ENCODE data around the gene MICAL3.

Gene MICAL3

DNA sequence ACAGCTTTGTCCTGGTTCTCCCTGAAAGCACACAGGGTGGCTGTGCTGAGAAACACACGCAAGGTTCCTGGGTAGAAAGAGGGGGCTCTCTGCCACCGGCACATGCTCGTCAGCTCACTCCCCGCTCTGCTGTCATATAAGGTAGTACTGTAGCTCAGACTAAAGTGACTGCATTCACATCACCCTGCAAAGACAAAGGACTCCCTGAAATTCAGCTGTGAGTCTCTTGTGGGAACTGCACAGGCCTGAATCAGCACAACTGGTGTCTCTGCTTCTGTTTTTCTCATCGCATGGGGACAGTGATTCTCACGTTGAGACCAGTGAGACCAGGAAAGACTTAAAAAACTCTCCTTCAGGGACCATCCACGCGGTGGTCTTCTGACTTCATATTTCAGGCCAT is 126.0 kb downstream of the MICAL3 start:
- DNase-seq (ENCODE audit: extremely low spot score), result no peak
- ChIA-PET POLR2A (interaction anchor here (0.5 kb wide), 1 partner anchor 124 kb away, joined by 3 read pairs; no protein-coding TSS in a partner anchor), CTCF (interaction anchor here (1.4 kb wide), 1 partner anchor 177 kb away, joined by 4 read pairs; no protein-coding TSS in a partner anchor)
- TF ChIP-seq HDGF (IDR thresholded peaks at IDR 0.05; ENCODE audit: borderline replicate concordance) (no peak), TARDBP (IDR thresholded peaks at IDR 0.05) (no peak), BHLHE40 (IDR thresholded peaks at IDR 0.05; ENCODE audit: borderline replicate concordance) (no peak), SP1 (IDR thresholded peaks at IDR 0.05) (no peak), ELF4 (IDR thresholded peaks at IDR 0.05) (no peak), FOXA1 (IDR thresholded peaks at IDR 0.05) (no peak), CTBP1 (IDR thresholded peaks at IDR 0.05; ENCODE audit: borderline replicate concordance) (no peak), LEF1 (IDR thresholded peaks at IDR 0.05; ENCODE audit: borderline replicate concordance) (no peak), NFRKB (IDR thresholded peaks at IDR 0.05) (no peak), ARNT (IDR thresholded peaks at IDR 0.05) (no peak), FOXK2 (IDR thresholded peaks at IDR 0.05) (no peak), L3MBTL2 (conservative IDR thresholded peaks at IDR 0.05) (no peak), ZNF384 (IDR thresholded peaks at IDR 0.05) (no peak), SUZ12 (IDR thresholded peaks at IDR 0.05) (no peak)
- TF ChIP-seq, protein P1, sequence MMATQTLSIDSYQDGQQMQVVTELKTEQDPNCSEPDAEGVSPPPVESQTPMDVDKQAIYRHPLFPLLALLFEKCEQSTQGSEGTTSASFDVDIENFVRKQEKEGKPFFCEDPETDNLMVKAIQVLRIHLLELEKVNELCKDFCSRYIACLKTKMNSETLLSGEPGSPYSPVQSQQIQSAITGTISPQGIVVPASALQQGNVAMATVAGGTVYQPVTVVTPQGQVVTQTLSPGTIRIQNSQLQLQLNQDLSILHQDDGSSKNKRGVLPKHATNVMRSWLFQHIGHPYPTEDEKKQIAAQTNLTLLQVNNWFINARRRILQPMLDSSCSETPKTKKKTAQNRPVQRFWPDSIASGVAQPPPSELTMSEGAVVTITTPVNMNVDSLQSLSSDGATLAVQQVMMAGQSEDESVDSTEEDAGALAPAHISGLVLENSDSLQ (IDR thresholded peaks at IDR 0.05), result no peak

DNA sequence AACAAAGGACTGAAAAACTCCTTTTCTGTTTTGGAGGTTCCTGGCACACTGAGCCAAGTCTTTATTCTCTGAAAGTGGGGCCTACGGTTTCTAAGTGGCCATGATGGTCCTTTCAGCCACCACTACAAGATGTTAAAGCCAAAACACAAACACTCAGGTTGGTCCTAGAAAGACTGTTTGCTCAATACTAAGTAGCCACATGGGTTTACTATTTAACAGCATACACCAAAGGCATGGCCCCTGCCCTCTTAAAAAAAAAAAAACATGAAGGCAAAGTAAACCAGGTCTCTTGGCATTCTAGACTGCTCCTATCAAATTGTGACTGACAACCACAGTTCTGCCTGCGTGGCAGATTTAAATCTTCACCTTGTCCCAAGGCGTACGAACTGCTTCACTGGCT is 126.5 kb downstream of the MICAL3 start:
- ChIA-PET CTCF (interaction anchor here (1.4 kb wide), 1 partner anchor 178 kb away, joined by 4 read pairs; no protein-coding TSS in a partner anchor), POLR2A (no interaction called here)
- TF ChIP-seq ELF4 (IDR thresholded peaks at IDR 0.05) (no peak), SP1 (IDR thresholded peaks at IDR 0.05) (no peak), HDGF (IDR thresholded peaks at IDR 0.05; ENCODE audit: borderline replicate concordance) (no peak), ARNT (IDR thresholded peaks at IDR 0.05) (no peak)
- no peak for DNase-seq (ENCODE audit: extremely low spot score)

DNA sequence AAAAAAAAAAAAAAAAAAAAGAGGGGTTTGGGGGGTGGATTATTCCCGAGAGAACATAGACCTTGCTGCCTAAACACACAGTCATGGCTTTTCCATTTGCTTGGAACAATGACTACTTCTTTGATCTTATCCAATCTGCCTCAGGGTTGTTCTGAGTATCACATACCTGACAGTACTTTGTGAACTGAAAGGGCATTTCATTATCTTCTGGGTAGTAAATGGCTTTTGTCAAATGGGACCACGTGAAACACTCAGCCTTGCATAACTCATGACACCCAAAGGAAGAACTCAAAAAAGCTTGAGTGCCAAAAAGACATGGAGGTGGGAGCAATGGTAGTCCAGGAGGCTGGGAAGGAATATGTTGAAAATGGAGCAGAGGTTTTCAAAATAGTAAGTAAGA is 126.9 kb downstream of the MICAL3 start:
- TF ChIP-seq SP1 (IDR thresholded peaks at IDR 0.05) (no peak), FOXA1 (IDR thresholded peaks at IDR 0.05) (no peak), CTBP1 (IDR thresholded peaks at IDR 0.05; ENCODE audit: borderline replicate concordance) (no peak), ZNF384 (IDR thresholded peaks at IDR 0.05) (no peak), ELF4 (IDR thresholded peaks at IDR 0.05) (no peak), BHLHE40 (IDR thresholded peaks at IDR 0.05; ENCODE audit: borderline replicate concordance) (no peak), L3MBTL2 (conservative IDR thresholded peaks at IDR 0.05) (no peak), TARDBP (IDR thresholded peaks at IDR 0.05) (no peak), NFRKB (IDR thresholded peaks at IDR 0.05) (no peak), FOXM1 (IDR thresholded peaks at IDR 0.05; ENCODE audit: borderline replicate concordance) (no peak), LEF1 (IDR thresholded peaks at IDR 0.05; ENCODE audit: borderline replicate concordance) (no peak), HDGF (IDR thresholded peaks at IDR 0.05; ENCODE audit: borderline replicate concordance) (no peak), SUZ12 (IDR thresholded peaks at IDR 0.05) (no peak), ARNT (IDR thresholded peaks at IDR 0.05) (no peak), FOXK2 (IDR thresholded peaks at IDR 0.05) (no peak)
- TF ChIP-seq, protein P1 (IDR thresholded peaks at IDR 0.05), result no peak
- no peak for DNase-seq (ENCODE audit: extremely low spot score)
- ChIA-PET CTCF (no interaction called here), POLR2A (no interaction called here)

DNA sequence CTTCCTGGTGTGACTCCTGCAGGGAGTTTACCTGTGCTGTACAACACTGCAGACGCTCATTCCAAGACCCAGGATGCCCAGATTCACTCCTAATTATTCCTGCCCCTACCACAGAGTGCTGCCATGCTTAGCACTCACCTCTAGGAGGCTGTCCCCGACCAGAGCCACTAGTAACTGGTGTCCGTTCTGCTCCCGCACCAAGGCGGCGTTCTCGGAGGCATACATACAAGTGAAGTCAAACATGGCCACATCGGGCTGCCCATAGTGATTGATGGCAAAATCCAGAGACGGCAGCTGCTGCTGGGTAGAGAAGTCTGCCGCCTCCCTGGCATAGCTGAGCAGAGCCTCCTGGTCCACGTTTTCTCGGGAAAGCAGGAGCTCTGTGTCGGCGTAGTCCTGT is 127.8 kb downstream of the MICAL3 start:
- ChIA-PET CTCF (no interaction called here), POLR2A (no interaction called here)

DNA sequence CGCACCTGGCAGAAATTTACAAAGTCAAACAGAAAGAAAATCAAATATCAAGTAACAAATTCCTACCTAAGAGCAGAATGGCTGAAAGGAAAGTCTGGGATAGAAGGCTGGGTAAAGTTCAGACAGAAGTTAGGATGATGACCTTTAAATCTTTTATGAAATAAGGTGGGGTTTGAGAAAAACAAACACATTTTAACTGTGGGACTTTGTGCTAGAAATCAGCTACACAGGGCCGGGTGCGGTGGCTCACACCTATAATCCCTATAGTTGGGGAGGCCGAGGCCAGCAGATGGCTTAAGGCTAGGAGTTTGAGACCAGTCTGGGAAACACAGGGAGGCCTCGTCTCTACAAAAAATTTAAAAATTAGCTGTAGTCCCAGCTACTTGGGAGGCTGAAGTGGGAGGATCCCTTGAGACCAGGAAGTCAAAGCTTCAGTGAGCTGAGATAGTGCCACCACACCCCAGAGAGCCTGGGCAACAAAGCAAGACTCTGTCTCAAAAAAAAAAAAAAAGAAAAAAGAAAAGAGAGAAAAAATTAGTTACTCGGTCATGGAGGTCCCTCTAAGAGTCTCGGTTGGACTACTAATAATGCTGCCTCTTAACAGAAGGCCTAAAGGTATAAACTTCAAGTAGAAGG is 130.3 kb downstream of the MICAL3 start:
- POLR2A ChIA-PET, result no interaction called here
- DNase-seq (ENCODE audit: extremely low spot score), result no peak
- CTCF ChIA-PET, result no interaction called here
- TF ChIP-seq CTBP1 (IDR thresholded peaks at IDR 0.05; ENCODE audit: borderline replicate concordance) (no peak), ARNT (IDR thresholded peaks at IDR 0.05) (no peak), SP1 (IDR thresholded peaks at IDR 0.05) (no peak), FOXA1 (IDR thresholded peaks at IDR 0.05) (no peak), ZNF384 (IDR thresholded peaks at IDR 0.05) (no peak), ELF4 (IDR thresholded peaks at IDR 0.05) (no peak), L3MBTL2 (conservative IDR thresholded peaks at IDR 0.05) (no peak), HDGF (IDR thresholded peaks at IDR 0.05; ENCODE audit: borderline replicate concordance) (no peak), TARDBP (IDR thresholded peaks at IDR 0.05) (no peak), FOXM1 (IDR thresholded peaks at IDR 0.05; ENCODE audit: borderline replicate concordance) (no peak), BHLHE40 (IDR thresholded peaks at IDR 0.05; ENCODE audit: borderline replicate concordance) (no peak), SUZ12 (IDR thresholded peaks at IDR 0.05) (no peak), NFRKB (IDR thresholded peaks at IDR 0.05) (no peak), LEF1 (IDR thresholded peaks at IDR 0.05; ENCODE audit: borderline replicate concordance) (no peak), FOXK2 (IDR thresholded peaks at IDR 0.05) (no peak)
- TF ChIP-seq, protein P1 (IDR thresholded peaks at IDR 0.05), result no peak

More for the DNA sequence above, 127.8 kb downstream of the MICAL3 start:
- TF ChIP-seq CTBP1 (IDR thresholded peaks at IDR 0.05; ENCODE audit: borderline replicate concordance) (no peak), ZNF384 (IDR thresholded peaks at IDR 0.05) (no peak)
- DNase-seq (ENCODE audit: extremely low spot score), result peak; percentile 65

DNA sequence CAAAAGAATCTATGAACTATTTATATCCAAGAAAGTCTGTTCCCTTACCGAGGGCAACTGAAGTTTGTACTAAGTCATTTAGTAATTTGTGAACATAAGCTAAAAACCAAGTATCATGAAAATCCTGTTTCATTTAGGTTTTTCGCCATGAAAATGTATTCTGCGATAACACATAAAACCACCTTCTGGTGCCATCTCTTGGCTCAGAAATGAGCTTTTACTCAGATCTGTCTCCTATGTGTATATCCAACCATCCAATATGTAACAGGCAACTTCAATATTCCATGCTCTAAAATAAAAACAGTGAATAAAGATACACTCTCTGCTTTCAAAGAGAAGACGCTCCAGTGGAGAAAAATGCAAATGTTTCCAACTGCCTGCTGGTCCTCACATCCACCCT is 132.0 kb downstream of the MICAL3 start:
- DNase-seq (ENCODE audit: extremely low spot score), result no peak
- ChIA-PET POLR2A (no interaction called here), CTCF (interaction anchor here (0.9 to 2.1 kb wide), 6 partner anchors 8 to 64 kb away, joined by 3 to 10 read pairs (median 3); no protein-coding TSS in a partner anchor)
- no peak for TF ChIP-seq SUZ12 (IDR thresholded peaks at IDR 0.05)
- no peak for TF ChIP-seq FOXK2 (IDR thresholded peaks at IDR 0.05)
- TF ChIP-seq ZNF384 (IDR thresholded peaks at IDR 0.05), result no peak
- no peak for TF ChIP-seq CTBP1 (IDR thresholded peaks at IDR 0.05; ENCODE audit: borderline replicate concordance)
- no peak for TF ChIP-seq L3MBTL2 (conservative IDR thresholded peaks at IDR 0.05)
- no peak for TF ChIP-seq NFRKB (IDR thresholded peaks at IDR 0.05)
- TF ChIP-seq SP1 (IDR thresholded peaks at IDR 0.05), result no peak
- TF ChIP-seq FOXM1 (IDR thresholded peaks at IDR 0.05; ENCODE audit: borderline replicate concordance), result no peak
